ENCODE results near the gene FBXL16.

- TF ChIP-seq CTCF (IDR thresholded peaks at IDR 0.05; ENCODE audit: low read depth, low read length, poor library complexity, severe bottlenecking) (no peak), EZH2phosphoT487 (IDR thresholded peaks at IDR 0.05; ENCODE audit: borderline replicate concordance, low read length) (no peak)
Measured at GRCh38 chr16:695355-696089, 10.1 kb downstream of the FBXL16 start.
